GM10266 (cell line): ENCODE measurements around the gene IL17RA.
"Not testable (repeated sequence)": the region's sequence is repeated elsewhere in the genome, so short reads cannot be mapped to it uniquely, and the experiment has no call there.

Experiments
- DNase-seq: peaks from one replicate; pipeline ENCODE4 v3.0.0; 2012; ENCODE audit errors: extremely low spot score
- TF ChIP-seq, protein P1 (sequence below): IDR thresholded peaks from 2 replicates; pipeline ENCODE4 v1.5.1; 2012; ENCODE audit warnings: mild to moderate bottlenecking, low read depth; ENCODE audit not compliant: control insufficient read depth, insufficient read depth; ENCODE audit errors: missing control alignments

IL17RA gene

DNA sequence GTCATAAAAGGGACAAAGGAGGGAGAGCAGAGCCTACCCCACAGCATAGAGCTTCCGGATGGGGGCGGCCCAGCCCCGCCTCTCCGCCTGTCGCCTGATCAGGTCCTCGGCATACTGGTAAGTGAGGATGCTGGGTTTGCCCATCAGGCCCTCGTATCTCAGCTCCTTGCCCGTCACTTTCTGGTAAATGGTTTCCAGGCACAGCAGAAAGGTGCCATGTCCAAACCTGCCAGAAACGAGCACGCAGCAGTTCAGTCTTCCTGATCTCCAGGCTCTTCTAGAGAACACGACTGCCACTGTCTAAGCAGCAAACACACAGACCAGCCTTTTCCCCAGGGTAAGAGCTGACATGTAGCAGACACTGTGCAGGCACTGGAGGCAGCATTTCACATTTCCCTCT, 53.7 kb downstream of the IL17RA start:
- no peak for DNase-seq
- TF ChIP-seq, protein P1, sequence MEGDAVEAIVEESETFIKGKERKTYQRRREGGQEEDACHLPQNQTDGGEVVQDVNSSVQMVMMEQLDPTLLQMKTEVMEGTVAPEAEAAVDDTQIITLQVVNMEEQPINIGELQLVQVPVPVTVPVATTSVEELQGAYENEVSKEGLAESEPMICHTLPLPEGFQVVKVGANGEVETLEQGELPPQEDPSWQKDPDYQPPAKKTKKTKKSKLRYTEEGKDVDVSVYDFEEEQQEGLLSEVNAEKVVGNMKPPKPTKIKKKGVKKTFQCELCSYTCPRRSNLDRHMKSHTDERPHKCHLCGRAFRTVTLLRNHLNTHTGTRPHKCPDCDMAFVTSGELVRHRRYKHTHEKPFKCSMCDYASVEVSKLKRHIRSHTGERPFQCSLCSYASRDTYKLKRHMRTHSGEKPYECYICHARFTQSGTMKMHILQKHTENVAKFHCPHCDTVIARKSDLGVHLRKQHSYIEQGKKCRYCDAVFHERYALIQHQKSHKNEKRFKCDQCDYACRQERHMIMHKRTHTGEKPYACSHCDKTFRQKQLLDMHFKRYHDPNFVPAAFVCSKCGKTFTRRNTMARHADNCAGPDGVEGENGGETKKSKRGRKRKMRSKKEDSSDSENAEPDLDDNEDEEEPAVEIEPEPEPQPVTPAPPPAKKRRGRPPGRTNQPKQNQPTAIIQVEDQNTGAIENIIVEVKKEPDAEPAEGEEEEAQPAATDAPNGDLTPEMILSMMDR, result no peak

DNA sequence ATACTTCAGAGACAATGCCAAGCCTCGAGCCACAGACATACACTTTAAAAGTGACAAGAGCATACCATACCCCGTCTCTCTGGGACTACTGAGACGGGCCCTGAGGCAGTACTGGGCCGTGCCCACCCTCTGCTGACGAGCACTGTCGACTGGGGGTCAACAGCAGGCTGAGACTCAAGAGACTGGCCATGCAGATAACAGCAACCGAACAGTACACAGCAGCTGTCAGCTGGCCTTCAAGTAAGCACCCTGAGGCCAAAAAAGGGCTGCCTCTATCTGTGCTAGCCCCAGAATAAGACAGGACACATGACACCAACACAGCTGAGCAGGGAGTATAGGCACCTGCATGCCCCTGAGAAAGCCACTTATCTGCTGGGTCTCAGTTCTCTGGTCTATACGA, 55.2 kb downstream of the IL17RA start:
- no peak for DNase-seq
- TF ChIP-seq, protein P1, result no peak

DNA sequence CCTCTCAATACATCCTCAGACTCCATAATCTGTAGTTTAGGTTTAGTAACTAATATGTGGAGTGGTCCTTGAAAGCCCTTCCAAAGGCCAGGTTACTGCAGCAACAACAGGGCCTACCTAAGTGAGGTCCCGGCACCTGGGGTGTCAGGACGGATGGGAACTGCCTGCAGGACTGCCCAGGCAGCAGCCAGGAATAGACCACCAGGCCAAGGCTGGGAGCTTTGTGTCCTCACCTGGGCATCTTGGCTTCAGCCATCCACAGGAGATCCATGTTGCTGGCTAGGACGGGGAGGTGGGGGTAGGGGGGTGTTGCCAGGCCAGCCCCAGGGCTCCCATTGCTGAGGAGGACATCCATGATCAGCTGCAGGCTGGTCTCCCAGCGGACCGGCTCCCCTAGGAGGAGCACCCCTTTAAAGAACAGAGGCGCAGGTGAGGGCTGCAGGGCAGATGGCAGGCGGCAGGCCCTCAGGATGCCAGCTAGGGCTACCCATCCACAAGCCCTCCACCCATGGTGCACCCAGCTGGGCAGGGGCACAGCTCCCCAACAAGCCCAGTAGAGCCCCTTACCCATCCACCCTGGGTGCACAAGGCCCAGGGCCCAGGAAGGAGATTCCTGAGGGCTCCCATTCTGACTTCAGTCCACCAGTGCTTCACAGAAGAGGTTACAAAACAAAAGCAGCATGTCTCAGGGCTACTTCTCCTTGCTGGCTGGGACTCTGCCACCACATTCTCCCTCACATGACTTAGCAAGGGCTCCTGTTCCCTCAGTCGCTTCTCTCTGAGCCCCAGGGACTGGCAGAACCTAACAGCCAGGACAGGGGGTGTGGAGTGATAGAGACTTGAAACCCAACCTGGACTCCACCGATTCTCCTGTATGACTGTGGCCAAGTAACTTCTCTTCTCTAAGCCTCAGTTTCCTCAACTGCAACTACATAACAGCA, 56.3 kb downstream of the IL17RA start:
- TF ChIP-seq, protein P1, result no peak
- DNase-seq, result no peak

DNA sequence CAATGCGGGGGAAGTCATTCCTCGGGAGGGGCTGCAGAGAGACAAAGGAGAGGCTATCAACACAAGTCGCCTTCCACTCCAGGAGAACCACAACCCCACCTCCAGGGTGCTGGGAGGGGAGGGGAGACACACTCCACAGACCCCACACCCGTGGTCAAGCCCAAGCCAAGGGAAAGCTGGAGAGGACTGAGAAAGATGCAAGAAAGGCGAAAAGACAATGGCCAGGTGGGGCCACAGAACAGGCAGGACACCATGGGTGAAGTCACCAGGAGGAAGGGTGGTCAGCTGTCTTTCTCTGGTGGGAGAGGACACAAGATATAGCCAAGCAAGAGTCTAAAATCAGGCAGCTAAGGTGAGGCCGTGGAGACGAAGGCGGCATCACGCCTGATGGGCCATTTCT, 58.3 kb downstream of the IL17RA start:
- no peak for DNase-seq
- TF ChIP-seq, protein P1, result no peak

DNA sequence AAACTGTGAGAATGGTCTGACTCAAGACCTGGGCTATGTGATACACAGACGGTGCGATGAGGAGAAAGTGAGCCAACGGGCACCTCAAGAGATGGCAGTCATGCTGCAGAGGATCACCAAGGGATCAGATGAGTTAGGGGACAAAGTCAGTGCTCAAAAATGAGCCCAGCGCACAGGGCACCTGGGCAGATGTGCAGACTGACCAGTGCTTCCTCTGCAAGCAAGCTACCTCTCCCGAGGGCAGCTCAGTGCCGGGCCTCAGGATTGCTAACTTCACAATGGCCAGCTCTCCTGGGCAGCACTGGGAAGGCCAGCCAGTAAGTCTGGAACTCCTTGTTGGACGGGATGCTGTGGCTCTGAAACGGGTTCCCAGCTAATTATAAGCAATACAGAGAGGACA, 59.0 kb downstream of the IL17RA start:
- TF ChIP-seq, protein P1, result no peak
- DNase-seq, result no peak

DNA sequence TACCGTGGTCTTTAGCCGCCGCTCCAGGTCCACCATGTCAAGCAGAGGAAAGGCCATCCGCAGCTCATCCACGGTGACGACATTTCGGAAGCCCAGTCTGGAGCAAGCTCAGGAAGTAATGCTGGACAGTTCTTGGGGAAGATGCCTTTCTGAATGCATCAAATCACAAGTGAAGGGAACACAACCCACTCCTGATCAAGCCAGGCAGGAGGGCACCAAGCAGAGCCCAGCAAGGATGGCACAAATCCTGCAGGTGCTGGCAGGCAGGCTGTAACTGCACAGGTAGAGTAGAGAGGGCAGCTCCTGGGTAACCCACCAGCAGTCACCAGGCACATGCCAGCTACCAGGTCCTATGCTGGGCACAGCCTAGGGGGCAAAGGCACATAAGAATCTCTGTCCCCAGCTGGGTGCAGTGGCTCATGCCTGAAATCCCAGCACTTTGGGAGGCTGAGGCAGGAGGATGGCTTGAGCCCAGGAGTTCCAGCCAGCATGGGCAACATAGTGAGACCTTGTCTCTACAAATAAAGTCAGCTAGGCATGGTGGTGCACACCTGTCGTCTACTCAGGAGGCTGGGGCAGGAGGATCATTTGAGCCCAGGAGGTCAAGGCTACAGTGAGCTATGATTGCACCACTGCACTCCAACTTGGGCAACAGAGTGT, 60.4 kb downstream of the IL17RA start:
- TF ChIP-seq, protein P1, result no peak
- DNase-seq, result no peak

DNA sequence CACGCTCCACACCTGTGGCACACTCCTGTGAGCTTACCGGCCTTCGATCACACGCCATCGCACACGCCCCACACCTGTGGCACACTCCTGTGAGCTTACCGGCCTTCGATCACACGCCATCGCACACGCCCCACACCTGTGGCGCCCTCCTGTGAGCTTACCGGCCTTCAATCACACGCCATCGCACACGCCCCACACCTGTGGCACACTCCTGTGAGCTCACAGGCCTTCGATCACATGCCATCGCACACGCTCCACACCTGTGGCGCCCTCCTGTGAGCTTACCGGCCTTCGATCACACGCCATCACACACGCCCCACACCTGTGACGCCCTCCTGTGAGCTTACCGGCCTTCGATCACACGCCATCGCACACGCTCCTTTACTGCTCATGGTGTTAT, 62.7 kb downstream of the IL17RA start:
- not testable (repeated sequence) for DNase-seq
